Measurements from ENCODE around the gene CRACR2B. TPM values are rescaled to one million over a fixed set of nuclear protein-coding genes. Genes with fewer than 3 reads are reported as not detected.

Gene CRACR2B
- total RNA-seq, 2 experiments from 2014 or later: 1.8 to 2.3 TPM

DNA sequence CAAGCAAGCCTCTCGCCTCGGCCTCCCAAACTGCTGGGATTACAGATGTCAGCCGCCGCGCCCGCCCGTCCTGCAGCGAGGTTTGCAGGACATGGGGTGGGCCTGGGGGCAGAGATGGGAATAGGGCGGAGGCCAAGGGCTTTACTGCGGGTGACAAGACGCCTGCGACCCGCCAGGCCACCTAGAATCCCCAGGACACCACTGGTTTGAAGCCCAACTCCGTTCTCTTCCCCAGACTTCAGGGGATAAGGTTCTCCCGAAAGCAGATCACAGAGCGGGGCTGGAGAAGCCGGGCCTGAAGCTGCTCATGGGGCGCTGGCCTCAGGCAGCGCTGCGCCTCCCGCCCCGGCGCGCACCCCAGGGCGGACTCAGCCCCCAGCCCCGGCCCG lies 14.3 kb downstream of the CRACR2B start:
- intact Hi-C loops (cut with micrococcal nuclease): loop anchor here (1.0 to 5.0 kb wide), 3 partner anchors 10 to 85 kb away; partner anchors contain the start of genes AP2A2, CD151 and CHID1

DNA sequence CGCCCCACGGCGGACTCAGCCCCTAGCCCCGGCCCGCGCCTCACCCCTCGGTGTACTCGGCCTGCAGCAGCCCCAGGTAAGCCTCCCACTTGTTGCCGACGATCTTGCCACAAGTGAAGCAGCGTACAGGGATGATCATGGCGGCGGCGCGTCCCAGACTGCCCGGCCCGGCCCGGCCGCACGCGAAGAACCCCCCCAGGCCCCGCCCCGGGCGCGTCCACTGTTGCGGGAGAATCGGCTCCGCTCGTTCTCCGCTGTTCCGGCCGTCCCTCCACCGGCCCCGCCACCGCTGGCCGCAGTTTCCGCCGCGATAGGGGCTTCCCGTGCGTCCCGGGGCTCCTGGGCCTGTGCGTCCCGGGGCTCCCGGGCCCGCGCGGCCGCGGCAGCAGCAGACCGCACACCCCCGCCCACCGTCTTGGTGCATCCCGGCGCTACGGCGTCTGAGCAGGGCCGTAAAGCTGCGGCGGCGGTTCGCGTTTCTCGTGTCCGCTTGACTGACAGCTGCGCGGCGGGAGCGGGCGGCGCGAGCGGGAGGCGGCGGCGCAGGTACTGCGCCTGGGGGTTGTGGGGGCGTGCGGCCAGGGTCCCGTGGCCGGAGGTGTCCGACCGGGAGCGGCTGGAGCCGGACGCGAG lies 14.8 kb downstream of the CRACR2B start, which contains the start of the genes POLR2L and TSPAN4:
TSS of gene POLR2L (minus strand) at position 160 of the 633 bp plus-strand sequence. CDS start at position 139, 21 bp downstream.
TSS of gene TSPAN4 (plus strand) at position 483 of the 633 bp plus-strand sequence. CDS start 7,453 bp downstream, outside the sequence.
- peaks cover 22% of the 10 kb centered on the region for H3K4me1 Mint-ChIP-seq (ENCODE audit: low read depth)

More for the DNA sequence above, 14.3 kb downstream of the CRACR2B start:
- Mint-ChIP-seq H3K4me1 (ENCODE audit: low read depth) (peaks cover 22% of the 10 kb centered on the region), H3K36me3 (peaks cover 5% of the 10 kb centered on the region), H3K27ac (peak overlapping the region; percentile 74), H3K4me3 (peak overlapping the region; percentile 85), H3K9me3 (no peaks in the 10 kb centered on the region), H3K27me3 (peaks cover 4% of the 10 kb centered on the region)
- no peak for DNase-seq
- CTCF ChIA-PET: interaction anchor here (1.1 kb wide), 1 partner anchor 34 kb away, joined by 3 read pairs; no protein-coding TSS in a partner anchor
- POLR2A ChIA-PET: interaction anchor here (0.5 to 2.8 kb wide), 4 partner anchors 9 to 1235 kb away, joined by 3 to 12 read pairs (median 6); partner anchors contain the start of genes CD151 and RPLP2

DNA sequence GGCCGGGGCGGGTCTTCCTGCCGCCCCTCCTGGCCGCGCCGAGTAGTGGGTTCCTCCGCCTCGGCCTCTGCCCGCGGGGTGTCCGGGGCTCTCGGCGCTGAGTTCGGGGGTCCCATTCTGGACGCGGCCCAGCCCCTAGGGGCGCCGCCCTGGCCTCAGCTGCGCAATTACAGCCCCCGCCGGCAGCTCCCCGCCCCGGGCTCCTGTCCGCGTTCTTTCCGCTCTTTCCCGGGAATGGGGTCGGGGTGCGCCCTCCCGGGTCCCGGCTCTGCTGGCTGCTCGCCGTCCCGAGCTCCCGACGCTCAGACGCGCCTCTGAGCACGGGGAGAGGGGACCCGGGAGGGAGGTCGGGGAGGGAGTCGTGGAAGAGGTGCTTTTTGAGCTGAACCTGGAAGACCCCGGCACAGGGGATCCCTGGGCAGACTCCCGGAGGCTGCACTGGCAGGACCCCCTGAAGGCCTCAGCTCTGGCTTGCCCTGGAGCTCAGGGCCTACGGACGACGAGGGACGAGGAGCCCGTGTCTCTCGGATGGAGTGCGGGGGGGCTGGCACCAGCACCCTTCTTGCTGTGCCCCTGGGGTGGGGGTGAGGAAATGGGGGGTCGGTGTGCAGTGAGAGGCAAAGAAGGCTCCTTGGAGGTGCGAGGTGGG lies 15.5 kb downstream of the CRACR2B start:
- intact Hi-C loops (cut with micrococcal nuclease): loop anchor here (2.0 to 5.0 kb wide), 2 partner anchors 68 to 84 kb away; partner anchors contain the start of genes AP2A2 and CHID1
- H3K4me3 Mint-ChIP-seq: peak overlapping the region; percentile 64
- peaks cover 4% of the 10 kb centered on the region for H3K27me3 Mint-ChIP-seq
- POLR2A ChIA-PET: interaction anchor here (0.6 to 2.8 kb wide), 7 partner anchors 10 to 209 kb away, joined by 3 to 12 read pairs (median 3); partner anchors contain the start of genes CD151, GATD1 and RPLP2
- H3K4me1 Mint-ChIP-seq (ENCODE audit: low read depth): peaks cover 22% of the 10 kb centered on the region
- DNase-seq: no peak
- CTCF ChIA-PET: interaction anchor here (0.6 to 2.6 kb wide), 6 partner anchors 11 to 208 kb away, joined by 3 to 11 read pairs (median 4); partner anchors contain the start of genes CD151 and CHID1
- H3K36me3 Mint-ChIP-seq: peaks cover 5% of the 10 kb centered on the region
- no peak overlapping the region for H3K27ac Mint-ChIP-seq
- H3K9me3 Mint-ChIP-seq: no peaks in the 10 kb centered on the region

More for the DNA sequence above, 14.8 kb downstream of the CRACR2B start, which contains the start of the genes POLR2L and TSPAN4:
- Mint-ChIP-seq H3K36me3 (peaks cover 5% of the 10 kb centered on the region), H3K9me3 (no peaks in the 10 kb centered on the region), H3K27me3 (peaks cover 4% of the 10 kb centered on the region), H3K4me3 (peak within 1 kb of the TSS; percentile 85), H3K27ac (peak within 1 kb of the TSS; percentile 74)
- ChIA-PET POLR2A (interaction anchor here (0.6 to 2.8 kb wide), 6 partner anchors 9 to 209 kb away, joined by 3 to 12 read pairs (median 3); partner anchors contain the start of genes CD151, GATD1 and RPLP2), CTCF (interaction anchor here (0.6 to 2.6 kb wide), 5 partner anchors 10 to 209 kb away, joined by 3 to 11 read pairs (median 5); partner anchors contain the start of gene CD151)
- DNase-seq: peak; percentile 90
- intact Hi-C loops (cut with micrococcal nuclease): loop anchor here (1.0 to 5.0 kb wide), 3 partner anchors 10 to 85 kb away; partner anchors contain the start of genes AP2A2, CD151 and CHID1

DNA sequence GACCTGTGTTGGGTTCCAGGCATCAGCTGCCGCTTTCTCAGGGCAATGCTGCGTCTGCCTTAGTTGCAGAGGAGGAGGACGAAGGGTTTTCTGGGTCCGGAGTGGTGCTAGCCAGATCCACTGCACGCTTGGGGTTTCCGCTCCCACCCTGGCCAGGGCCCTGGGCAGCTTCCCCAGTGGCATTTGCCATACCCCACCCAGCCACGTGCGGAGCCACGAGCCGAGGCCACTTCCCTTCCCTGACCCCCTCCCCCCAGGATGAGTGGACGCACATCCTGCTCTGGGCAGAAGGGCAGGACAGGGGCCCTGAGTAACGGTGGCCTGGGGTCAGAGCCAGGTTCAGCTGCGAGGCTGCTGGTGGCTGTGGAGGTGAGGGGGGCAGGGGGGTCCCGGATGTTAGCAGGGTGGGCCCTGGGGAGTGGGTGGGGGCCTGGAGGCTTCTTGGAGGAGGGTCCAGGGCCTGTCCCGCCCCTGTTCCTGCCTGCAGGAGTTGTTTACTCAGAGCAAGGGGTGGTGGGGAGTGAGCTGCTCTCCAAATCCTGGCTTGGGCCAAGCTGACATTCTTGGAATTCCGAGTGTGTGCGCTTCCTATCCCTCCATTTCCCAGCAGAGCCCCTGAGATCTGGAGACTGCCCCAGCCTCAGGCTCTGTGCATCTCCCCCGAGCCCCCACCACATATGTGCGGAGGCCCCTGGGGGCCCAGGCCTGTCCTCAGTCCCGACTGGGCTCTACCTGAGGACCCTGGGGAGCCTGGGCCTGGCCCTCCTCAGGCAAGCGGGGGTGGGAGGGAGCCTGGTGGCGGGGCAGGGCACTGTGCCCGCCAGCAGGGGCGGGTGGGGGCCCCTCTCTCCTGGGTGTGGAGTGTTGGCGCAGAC lies 16.3 kb downstream of the CRACR2B start:
- Mint-ChIP-seq H3K36me3 (peaks cover 3% of the 10 kb centered on the region), H3K4me1 (ENCODE audit: low read depth) (peaks cover 27% of the 10 kb centered on the region), H3K27ac (no peak overlapping the region), H3K27me3 (peaks cover 9% of the 10 kb centered on the region), H3K9me3 (no peaks in the 10 kb centered on the region), H3K4me3 (peak overlapping the region; percentile 64)
- ChIA-PET POLR2A (interaction anchor here (1.9 to 2.8 kb wide), 2 partner anchors 11 to 35 kb away, joined by 7 to 12 read pairs; partner anchors contain the start of genes CD151 and RPLP2), CTCF (interaction anchor here (0.9 to 2.6 kb wide), 3 partner anchors 11 to 207 kb away, joined by 3 to 11 read pairs (median 3); partner anchors contain the start of gene CHID1)
- DNase-seq: peak; percentile 32
- intact Hi-C loops (cut with micrococcal nuclease): loop anchor here (2.0 to 5.0 kb wide), 2 partner anchors 67 to 83 kb away; partner anchors contain the start of genes AP2A2 and CHID1

DNA sequence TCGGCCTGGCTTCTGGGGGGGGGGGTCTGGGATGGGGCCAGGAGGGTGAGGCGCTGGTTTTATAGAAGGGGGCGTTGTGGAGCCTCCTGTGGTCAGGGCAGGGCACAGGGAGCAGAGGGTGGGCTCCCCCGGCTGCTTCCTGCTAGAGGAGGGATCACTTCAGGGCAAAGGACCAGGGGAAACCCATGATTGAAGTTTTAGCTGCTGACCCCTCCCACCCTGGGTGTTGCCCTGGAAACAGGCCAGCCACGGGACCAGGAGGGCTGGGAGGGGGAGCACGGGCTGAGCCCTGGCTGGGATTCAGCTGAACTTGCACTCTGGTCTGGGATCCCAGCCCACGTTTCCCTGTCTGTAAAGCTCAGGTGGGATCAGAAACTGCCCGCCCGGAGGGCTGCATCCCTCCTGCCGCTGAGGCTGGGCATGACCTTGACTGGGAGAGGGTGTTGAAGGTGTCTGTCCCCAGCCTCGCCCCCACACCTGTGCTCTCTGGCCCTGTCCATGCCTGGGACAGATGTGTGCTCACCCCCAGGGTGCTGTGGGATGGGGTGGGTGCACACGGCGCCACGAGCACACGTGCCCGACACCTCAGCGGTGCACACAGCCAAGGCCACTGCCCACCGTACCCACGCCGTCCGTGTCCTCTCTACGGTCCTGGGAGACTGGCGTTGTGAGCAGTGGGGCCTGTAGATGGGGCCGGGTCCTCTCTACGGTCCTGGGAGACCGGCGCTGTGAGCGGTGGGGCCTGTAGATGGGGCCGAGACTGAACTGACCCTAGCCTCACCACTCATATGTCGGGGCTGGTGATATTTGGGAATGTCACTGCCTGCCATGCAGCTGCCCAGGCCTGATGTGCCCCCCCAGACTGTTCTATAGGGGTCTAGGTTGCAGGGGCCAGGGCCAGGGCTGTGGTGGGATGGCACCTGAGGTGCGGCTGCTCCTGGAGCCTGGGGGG lies 17.2 kb downstream of the CRACR2B start:
- Mint-ChIP-seq H3K27ac (no peak overlapping the region), H3K27me3 (peaks cover 9% of the 10 kb centered on the region), H3K4me3 (no peak overlapping the region), H3K9me3 (no peaks in the 10 kb centered on the region), H3K36me3 (peaks cover 3% of the 10 kb centered on the region), H3K4me1 (ENCODE audit: low read depth) (peaks cover 26% of the 10 kb centered on the region)
- intact Hi-C loops (cut with micrococcal nuclease): loop anchor here (5.0 kb wide), 1 partner anchor 82 kb away; the partner anchor contains the start of gene AP2A2
- ChIA-PET CTCF (interaction anchor here (2.6 kb wide), 1 partner anchor 206 kb away, joined by 11 read pairs; no protein-coding TSS in a partner anchor), POLR2A (no interaction called here)
- peak; percentile 26 for DNase-seq

DNA sequence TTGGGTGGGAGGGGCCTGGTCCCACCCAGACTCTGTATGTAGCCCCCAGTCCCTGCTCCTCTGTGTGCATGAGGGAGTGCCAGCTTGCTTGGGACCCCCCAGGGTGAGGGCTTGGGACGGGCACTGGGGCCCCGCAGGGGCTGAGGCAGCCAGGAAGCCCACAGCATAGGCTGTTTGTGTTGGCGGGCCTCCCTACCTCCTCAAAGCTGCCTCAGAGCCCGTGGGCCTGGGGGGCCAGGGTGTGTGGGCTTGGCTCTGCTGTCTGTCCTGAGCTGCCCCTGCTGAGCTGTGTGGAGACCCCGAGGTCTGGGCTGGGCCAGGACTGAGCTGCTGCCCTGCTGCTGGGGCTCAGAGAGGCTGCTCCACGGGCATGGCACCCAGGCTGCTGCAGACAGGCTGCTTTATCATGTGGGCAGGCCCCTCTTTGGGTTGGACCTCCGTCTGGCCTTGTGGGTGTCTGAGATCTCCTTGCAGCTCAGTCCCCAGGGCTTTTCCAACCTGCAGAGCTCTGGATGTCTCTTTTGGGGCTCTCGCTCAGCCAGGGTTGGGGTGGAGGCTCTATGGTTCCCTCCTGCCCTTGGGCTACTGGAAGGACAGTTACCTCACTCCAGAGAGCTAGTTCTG lies 18.3 kb downstream of the CRACR2B start:
- no peak overlapping the region for H3K4me3 Mint-ChIP-seq
- intact Hi-C loops (cut with micrococcal nuclease): no loop called here
- no peaks in the 10 kb centered on the region for H3K36me3 Mint-ChIP-seq
- peaks cover 9% of the 10 kb centered on the region for H3K27me3 Mint-ChIP-seq
- no peak overlapping the region for H3K27ac Mint-ChIP-seq
- no peak for DNase-seq
- H3K9me3 Mint-ChIP-seq: no peaks in the 10 kb centered on the region
- H3K4me1 Mint-ChIP-seq (ENCODE audit: low read depth): peaks cover 16% of the 10 kb centered on the region
- CTCF ChIA-PET: interaction anchor here (4.2 kb wide), 1 partner anchor 205 kb away, joined by 33 read pairs; no protein-coding TSS in a partner anchor
- POLR2A ChIA-PET: no interaction called here

DNA sequence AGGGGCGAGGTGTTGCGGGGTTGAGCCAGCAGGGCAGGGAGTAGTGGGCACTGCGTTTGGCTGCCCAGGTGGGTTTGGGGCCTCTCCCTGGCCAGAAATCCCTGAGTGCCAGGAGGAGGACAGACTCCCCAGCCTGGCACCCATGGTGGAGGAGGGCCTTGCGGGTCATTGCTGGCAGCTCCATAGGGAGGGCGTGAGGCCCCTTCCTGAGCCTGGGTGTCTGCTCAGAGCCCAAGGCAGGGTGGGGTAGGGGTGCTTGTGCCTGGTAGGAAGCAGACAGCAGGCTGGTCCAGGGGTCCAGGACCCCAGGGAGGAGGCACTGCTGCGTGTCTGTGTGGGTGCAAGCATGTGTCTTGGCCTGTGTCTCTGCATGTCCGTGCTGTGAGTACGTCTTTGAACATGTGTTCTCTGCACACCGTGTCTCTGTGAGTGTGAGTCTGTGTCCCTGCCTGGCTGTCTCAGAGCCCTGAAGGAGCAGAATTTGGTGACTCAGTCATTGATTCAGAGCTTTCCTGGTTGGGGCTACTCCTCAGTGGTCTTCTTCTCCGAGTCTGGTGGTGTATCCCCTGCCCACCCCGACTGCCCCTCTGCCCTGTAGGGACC lies 18.9 kb downstream of the CRACR2B start:
- intact Hi-C loops (cut with micrococcal nuclease): no loop called here
- H3K27ac Mint-ChIP-seq: no peak overlapping the region
- H3K9me3 Mint-ChIP-seq: no peaks in the 10 kb centered on the region
- H3K27me3 Mint-ChIP-seq: peaks cover 9% of the 10 kb centered on the region
- CTCF ChIA-PET: interaction anchor here (4.2 kb wide), 1 partner anchor 204 kb away, joined by 33 read pairs; no protein-coding TSS in a partner anchor
- no peak overlapping the region for H3K4me3 Mint-ChIP-seq
- peaks cover 11% of the 10 kb centered on the region for H3K4me1 Mint-ChIP-seq (ENCODE audit: low read depth)
- POLR2A ChIA-PET: no interaction called here
- no peaks in the 10 kb centered on the region for H3K36me3 Mint-ChIP-seq
- DNase-seq: no peak

DNA sequence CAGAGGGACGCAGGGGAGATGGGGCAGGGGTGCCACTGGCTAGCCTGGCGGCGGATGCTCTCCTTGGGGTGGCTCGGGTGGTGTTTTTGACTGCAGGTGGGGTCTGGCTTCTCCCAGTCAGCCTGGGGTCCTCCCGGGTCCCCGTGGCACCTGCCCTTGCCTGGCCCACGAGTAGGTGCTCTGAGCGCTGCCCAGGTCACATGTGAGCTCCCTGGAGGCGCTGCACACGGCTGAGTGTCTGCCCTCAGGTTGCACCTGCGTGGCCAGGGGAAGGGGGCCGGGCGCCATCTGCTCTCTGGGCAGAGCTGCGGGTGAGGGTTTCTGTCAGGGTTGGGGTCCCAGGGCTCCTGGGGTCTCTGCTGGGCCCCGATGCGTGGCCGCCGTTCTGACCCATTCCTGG lies 20.2 kb downstream of the CRACR2B start:
- H3K27me3 Mint-ChIP-seq: peaks cover 9% of the 10 kb centered on the region
- H3K4me3 Mint-ChIP-seq: no peak overlapping the region
- H3K27ac Mint-ChIP-seq: no peak overlapping the region
- H3K9me3 Mint-ChIP-seq: no peaks in the 10 kb centered on the region
- CTCF ChIA-PET: interaction anchor here (0.7 to 4.2 kb wide), 7 partner anchors 9 to 727 kb away, joined by 3 to 33 read pairs (median 4); partner anchors contain the start of gene CD151
- no peaks in the 10 kb centered on the region for H3K36me3 Mint-ChIP-seq
- H3K4me1 Mint-ChIP-seq (ENCODE audit: low read depth): peaks cover 11% of the 10 kb centered on the region
- intact Hi-C loops (cut with micrococcal nuclease): loop anchor here (1.0 kb wide), 1 partner anchor 203 kb away; no protein-coding TSS in a partner anchor
- DNase-seq: no peak
- POLR2A ChIA-PET: interaction anchor here (1.4 kb wide), 1 partner anchor 7 kb away, joined by 4 read pairs; no protein-coding TSS in a partner anchor

DNA sequence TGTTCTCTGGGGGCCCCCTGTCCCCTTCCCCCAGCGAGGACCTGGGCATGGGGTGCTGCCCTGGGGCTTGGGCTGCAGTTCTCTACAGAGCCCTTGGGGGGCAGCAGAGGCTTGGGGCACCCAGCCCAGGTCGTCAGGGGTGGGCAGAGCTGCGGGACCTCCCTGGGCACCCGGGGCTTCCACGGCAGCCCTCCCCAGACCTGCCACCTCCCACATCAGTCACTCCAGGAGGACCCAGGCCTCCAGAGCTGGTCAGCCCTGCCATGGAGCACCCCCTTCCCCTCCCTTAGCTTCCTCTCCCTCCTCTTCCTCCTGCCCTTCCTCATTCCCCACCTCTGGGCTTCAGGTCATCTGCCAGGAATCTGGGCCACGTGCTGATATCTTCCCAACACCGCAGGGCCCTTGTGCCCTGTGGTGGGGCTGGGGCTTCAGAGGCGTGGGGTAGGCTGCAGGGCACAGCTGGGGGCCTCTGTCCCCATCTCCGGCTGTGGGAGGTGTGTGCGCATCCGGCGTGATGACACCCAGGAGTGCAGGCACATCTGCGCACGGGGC lies 20.7 kb downstream of the CRACR2B start:
- peaks cover 9% of the 10 kb centered on the region for H3K4me1 Mint-ChIP-seq (ENCODE audit: low read depth)
- ChIA-PET CTCF (interaction anchor here (0.6 to 4.2 kb wide), 11 partner anchors 10 to 727 kb away, joined by 3 to 33 read pairs (median 3); no protein-coding TSS in a partner anchor), POLR2A (interaction anchor here (1.4 kb wide), 1 partner anchor 8 kb away, joined by 4 read pairs; no protein-coding TSS in a partner anchor)
- DNase-seq: peak; percentile 73
- H3K9me3 Mint-ChIP-seq: no peaks in the 10 kb centered on the region
- no peak overlapping the region for H3K27ac Mint-ChIP-seq
- H3K27me3 Mint-ChIP-seq: peaks cover 9% of the 10 kb centered on the region
- H3K4me3 Mint-ChIP-seq: peak overlapping the region; percentile 20
- intact Hi-C loops (cut with micrococcal nuclease): loop anchor here (1.0 kb wide), 1 partner anchor 203 kb away; no protein-coding TSS in a partner anchor
- no peaks in the 10 kb centered on the region for H3K36me3 Mint-ChIP-seq
